NCI-H2171 treated with DMSO at 0.1 percent for 48 hours (cell line): ENCODE measurements around the gene GPATCH11.

ENCODE experiments used
- DNase-seq: peaks from one replicate; lab custom pipeline; 2025; lab: John Stamatoyannopoulos, UW

The GPATCH11 gene

DNA sequence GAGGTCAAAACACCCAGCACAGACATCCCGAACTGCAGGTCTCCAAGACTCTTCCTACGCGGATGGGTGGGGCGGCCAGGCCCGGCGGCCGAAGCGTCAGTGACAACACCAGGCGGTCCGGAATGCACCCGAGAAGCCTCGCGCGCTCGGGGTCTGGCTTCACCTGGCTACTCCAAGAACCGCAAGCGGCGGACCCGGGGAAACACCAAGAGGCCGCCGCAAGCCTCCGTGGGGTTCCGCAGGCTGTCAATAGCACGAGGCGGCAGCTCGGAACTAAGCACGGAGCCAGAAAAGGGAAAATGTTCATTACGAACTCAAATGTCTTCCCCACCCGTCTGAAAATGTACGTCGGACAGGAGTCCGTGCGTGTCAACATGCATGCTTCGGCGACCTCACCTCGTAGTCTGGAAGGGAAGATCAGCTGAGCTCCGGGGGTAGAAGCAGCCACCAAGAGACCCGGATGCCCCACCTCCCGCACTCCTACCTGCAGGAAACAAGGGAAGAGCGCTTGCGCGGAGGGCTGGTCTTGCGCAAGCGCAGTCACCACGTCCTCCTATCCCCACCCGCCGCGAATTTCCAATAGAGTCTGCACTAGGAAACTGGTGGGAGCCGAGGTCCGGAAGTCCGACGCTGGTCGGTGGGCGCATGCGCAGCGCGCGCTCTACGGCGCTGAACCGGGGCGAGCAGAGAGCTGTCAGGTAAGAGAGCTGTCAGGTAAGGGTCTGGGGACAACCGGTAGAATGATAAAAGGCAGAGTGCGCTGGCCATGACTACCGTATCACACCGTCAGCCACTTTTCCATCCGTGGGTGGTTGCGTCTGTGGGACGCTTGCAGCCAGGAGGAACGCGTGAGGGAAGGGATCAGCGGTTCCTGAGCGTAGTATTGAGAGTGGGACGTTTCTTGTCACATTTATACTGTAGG lies at the start of gene GPATCH11, which contains the start of gene HEATR5B:
Gene GPATCH11 (plus strand): TSS at position 646 of the 922 bp plus-strand sequence. CDS start 3,864 bp downstream, outside the sequence.
Gene HEATR5B (minus strand): TSS at position 500 of the 922 bp plus-strand sequence. CDS start 958 bp downstream, outside the sequence.
- peak; percentile 99 for DNase-seq

DNA sequence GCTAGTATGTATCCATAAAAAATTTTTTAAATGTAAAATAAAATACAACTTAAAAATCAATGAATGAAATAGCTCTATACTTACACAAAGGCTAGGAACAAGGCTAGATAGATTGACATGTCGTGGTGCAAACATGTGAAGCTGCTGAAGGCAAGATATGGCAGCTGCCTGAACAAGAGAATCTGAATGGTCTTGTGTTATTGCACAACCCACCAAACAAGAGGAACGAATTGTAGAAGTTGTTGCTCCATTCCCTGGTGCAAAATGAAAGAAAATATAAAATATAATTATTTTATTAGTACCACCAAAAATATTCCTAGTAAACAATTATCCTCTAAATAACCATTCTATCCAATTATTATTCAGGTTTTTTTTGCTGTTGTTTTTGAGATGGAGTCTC lies 46.5 kb upstream of the GPATCH11 start:
- no peak for DNase-seq

DNA sequence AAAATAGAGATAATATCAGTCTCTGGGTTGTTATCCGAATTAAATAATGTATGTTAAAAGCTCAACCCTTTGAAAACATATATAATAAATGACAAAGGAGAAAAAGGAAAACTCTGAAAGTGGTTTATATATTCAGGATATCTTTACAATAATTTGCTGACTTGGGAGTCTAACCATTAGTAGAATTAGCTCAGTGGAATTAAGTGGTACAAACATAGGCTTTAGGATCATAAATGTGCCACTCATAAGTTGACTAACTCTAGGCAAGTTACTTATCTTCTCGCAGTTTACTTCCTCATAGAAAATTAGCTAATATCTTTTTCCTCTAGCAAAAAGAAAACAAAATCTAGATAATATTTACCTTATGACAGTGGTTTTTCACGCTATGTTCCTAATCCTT lies 44.7 kb upstream of the GPATCH11 start:
- no peak for DNase-seq

- no peak for DNase-seq
Observed at GRCh38 chr2:37052600-37053332, 31.6 kb upstream of the GPATCH11 start.

GRCh38 chr2:37059841-37060240 lies 24.5 kb upstream of the GPATCH11 start:
- DNase-seq: no peak

DNA sequence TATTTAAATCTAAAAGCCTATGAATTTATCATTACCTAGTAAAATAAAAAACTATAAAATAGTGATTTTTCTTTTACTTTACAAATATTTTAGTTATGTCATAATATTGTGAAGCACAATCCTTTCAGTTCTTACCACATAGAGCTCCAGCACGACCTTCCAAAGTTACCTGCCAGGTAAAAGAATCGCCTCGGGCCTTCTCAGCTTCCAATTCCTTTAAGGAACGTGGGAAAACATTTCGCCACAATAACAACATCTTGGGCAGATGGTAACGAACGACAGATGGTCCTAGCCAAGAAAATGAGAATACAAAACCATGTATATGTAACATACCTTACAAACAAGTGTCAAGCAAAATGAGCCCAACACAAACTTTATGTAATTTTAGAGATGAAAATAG lies 23.9 kb upstream of the GPATCH11 start:
- DNase-seq: peak; percentile 64

- DNase-seq: no peak
Observed at GRCh38 chr2:37061013-37061711, 23.2 kb upstream of the GPATCH11 start.

DNA sequence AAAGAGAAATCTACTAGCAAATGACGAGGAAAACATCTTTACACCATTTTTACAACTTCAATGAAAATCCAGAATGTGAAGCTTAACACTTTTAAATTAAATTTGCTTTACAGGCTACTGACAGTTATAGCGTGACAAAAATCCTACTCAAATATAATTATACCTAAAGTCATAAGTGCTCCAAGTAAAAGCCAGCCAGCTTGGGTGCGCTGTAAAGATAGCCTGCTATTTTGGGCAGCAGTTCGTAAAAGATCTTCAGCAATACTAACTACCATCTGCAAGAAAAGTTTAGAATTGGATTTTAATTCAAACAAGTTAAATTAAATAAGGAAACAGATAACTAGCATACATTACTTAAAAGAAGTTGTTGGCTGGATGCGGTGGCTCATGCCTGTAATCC lies 22.5 kb upstream of the GPATCH11 start:
- no peak for DNase-seq

GRCh38 chr2:37068686-37069085 lies 15.6 kb upstream of the GPATCH11 start:
- no peak for DNase-seq

DNA sequence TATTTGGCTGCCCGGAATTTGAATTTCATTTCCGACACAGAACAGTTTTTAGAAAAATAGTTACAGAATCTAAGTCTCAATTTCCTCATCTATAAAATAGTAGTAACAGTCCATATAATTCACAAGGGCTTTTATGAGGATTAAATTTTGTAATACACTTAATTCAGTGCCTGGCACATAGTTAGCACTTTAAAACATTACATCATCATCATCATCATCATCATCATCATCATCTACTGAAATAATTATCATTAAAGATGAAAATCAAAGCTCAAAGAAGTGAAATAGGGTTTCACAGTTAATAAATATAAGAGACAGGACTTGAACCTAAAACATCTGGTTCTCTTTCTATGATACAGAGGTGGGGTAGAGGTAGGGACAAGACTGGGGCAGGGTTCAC lies 13.4 kb upstream of the GPATCH11 start:
- DNase-seq: no peak

- DNase-seq: no peak
Observed at GRCh38 chr2:37080266-37080665, 4.1 kb upstream of the GPATCH11 start.

GRCh38 chr2:37080689-37081088 lies 3.6 kb upstream of the GPATCH11 start:
- DNase-seq: no peak

DNA sequence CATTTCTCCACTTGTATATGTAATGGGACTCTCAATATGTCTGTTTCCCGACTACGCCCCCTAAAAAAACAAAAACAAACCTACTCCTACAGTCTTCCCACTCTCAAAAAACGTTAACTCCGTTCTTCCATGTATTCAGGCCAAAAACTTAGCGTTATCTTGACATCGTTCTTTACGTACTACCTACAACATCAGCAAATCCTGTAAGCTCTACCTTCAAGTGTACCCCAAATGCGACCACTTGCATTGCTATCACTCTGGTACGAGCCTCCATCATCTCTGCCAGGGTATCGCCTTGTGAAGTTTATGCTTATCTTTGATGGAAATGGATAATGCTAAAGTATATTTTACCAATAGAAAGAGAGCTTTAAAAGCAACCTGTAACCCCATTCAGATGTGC lies 479 bp downstream of the GPATCH11 start:
- no peak for DNase-seq

DNA sequence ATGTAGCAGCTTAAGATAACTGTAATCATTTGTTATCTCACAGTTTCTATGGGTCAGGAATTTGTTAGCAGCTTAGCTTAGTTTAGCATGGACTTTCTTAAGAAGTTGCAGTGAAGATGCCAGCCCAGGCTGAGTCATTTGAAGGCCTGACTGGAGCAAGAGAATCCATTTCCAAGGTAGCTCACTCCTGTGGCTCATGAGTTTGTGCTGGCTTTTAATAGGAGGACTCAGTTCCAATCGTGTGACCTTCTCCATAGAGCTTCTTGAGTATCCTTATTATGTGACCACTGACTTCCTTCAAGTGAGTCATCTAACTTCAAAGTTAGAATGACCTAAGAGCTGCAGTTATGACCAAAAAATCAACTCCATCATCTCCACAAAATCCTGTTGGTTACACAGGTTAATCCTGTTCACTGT lies 1.4 kb downstream of the GPATCH11 start:
- no peak for DNase-seq

DNA sequence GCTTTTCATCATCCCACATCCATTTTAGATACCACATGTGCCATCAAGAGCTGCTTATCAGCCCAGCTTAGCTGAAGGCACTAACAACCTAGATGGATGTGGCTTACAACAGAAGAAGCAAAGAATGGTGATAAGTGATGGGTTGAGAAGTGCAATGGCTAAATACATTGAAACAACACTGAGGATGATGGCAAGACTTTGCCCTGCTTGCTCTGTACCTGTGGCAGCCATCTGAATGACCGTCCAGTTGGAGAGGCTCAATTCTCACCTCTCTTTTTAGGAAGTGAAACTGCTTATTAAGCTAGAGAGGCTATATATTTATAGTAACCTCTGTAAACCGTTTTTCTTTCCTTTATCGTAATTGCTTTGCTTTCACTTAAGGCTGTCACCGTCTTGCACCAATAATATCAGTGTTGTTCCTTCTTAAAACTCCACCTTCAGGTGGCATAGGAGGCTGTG lies 5.7 kb downstream of the GPATCH11 start:
- no peak for DNase-seq

GRCh38 chr2:37091873-37092272 lies 7.6 kb downstream of the GPATCH11 start:
- DNase-seq: no peak

GRCh38 chr2:37096568-37096967 lies 12.2 kb downstream of the GPATCH11 start:
- DNase-seq: no peak

- DNase-seq: no peak
Observed at GRCh38 chr2:37098416-37099118, 14.2 kb downstream of the GPATCH11 start.

DNA sequence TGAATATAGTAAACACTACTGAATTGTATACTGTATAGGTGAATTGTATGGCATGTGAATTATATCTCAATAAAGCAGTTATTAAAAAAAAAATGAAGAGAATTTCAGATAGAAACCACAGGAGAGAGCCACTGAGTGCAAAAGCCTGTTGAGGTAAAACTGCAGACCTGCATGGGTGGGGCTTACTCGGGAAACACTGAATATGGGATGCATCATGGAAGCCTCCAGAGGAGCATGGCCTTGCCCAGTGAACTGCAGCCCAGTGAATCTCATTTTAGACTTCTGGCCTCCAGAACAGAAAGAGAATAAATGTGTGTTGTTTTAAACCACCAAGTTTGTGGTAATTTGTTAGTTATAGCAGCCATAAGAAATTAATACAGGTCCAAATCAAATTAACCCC lies 15.7 kb downstream of the GPATCH11 start:
- no peak for DNase-seq

- DNase-seq: no peak
Observed at GRCh38 chr2:37102588-37102987, 18.3 kb downstream of the GPATCH11 start.

DNA sequence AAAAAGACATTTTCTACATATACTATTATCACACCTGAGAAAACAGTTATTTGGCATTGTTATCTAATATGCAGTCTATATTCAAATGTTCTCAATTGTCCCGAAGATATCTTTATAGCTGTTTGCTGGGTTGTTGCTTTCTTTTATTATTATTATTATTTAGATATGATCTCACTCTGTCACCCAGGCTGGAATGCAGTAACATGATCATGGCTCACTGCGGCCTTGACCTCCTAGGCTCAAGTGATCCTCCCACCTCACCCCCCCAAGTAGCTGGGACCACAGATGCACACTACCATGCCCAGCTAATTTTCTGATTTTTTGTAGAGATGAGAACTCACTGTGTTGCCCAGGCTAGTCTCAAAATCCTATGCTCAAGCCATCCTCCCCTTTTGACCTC lies 19.9 kb downstream of the GPATCH11 start:
- DNase-seq: no peak

DNA sequence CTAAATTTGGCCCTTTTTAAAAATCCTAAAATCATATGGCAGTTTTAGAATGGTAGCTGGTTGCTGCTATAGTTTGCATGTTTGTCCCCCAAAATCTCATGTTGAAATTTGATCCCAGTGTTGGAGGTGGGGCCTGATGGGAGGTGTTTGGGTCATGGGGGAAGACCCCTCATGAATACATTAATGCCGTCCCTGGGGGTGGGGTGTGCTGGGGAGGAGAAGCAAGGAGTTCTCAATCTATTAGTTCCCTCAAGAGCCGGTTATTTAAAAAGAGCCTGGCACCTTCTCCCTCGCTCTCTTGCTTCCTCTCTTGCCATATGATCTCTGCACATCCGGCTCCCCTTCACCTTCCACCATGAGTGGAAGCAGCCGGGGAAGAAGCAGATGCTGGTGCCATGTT lies 20.8 kb downstream of the GPATCH11 start:
- DNase-seq: no peak
